H1 (cell line): ENCODE results near the gene KANSL3. TPM values are rescaled to one million over a fixed set of nuclear protein-coding genes. Genes with fewer than 3 reads are reported as not detected.

Source experiments
- CBX8 ChIP-seq: fragments of 300-800, 300-1000 bp; sonication (generic); IDR thresholded peaks from 2 replicates; pipeline ENCODE4 v1.7.1; 2016; ENCODE audit warnings: low read depth, low read length, borderline replicate concordance
- JUND ChIP-seq: IDR thresholded peaks from 2 replicates; pipeline ENCODE4 v1.6.1; 2011; ENCODE audit warnings: mild to moderate bottlenecking, improper control_type of control experiment, low read length
- POLR2A ChIP-seq, 2 experiments: IDR thresholded peaks; 1 replicate in 1 of 2; 2 replicates in 1 of 2; pipeline ENCODE4 v1.6.1; 2011; ENCODE audit warnings: low read depth in 2 of 2, low read length in 2 of 2, mild to moderate bottlenecking in 2 of 2; ENCODE audit errors: control extremely low read depth in 1 of 2
- RBBP5 ChIP-seq: IDR thresholded peaks from 2 replicates; pipeline ENCODE4 v1.7.1; 2012; ENCODE audit warnings: low read depth, mild to moderate bottlenecking, inconsistent platforms, low read length, moderate library complexity, borderline replicate concordance
- SP4 ChIP-seq: IDR thresholded peaks from 2 replicates; pipeline ENCODE4 v1.6.1; 2012; ENCODE audit warnings: low read length, inconsistent platforms
- polyA plus RNA-seq, 7 experiments: library from polyadenylated mRNA; depleted of rRNA in 3 of 7; stranded (reverse) in 5 of 7; unstranded in 2 of 7; fragments of >200 nt in 5 of 7; fragments of 200-250 nt in 2 of 7; gene quantifications; 1 replicate in 5 of 7; 2 replicates in 1 of 7; 4 replicates in 1 of 7; pipeline versions ENCODE4 v1.2.1 to v1.2.3, GENCODE V29; 2011 to 2013; ENCODE audit warnings: missing spikeins in 2 of 7, mixed read lengths in 2 of 7
- total RNA-seq: library from RNA; stranded (reverse); fragmentation: NEBNext Ultra II Directional; extraction: Animal tissue kit (Norgen Biotek cat#: 25700); gene quantifications from 2 replicates; pipeline ENCODE4 v1.2.1, GENCODE V29; 2021

The KANSL3 gene
- total and polyA plus RNA-seq, 2 of the 8 experiments (the other 6 are each of a cell fraction or from before 2014, with no cell fraction given) = 19.8 to 31.4 TPM

DNA sequence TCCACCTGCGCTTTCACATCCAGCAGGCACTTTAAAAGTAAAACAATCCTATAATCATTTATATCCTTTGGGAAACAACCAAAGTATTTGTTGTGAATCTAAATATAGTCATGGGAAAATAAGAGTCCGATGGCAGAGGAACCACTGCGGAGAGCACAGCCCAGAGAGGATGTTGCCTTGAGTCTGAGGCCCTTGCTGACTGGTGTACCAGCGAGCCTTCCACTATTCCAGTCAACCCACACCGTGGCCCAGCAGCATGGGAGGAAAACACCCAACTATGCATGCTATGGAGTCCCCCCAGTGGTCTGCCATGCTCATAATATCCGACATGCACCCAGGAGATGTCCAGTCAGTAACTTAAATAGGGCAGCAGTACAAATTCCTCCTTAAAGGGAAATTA lies 21.6 kb downstream of the KANSL3 start (continued):
- TF ChIP-seq RBBP5 (no peak), POLR2A (IDR thresholded peaks at IDR 0.05; ENCODE audit: control extremely low read depth in 1 of 2, low read depth in 2 of 2, low read length in 2 of 2) (no peak), SP4 (no peak), CBX8 (no peak), JUND (no peak)
